Fibroblast of upper back skin (primary cell): Measurements from ENCODE around the gene FHIT.
"Not testable (repeated sequence)": the region's sequence is repeated elsewhere in the genome, so short reads cannot be mapped to it uniquely, and the experiment has no call there.

Source experiments
- DNase-seq: peaks from one replicate; pipeline ENCODE4 v3.0.0-alpha.2; 2013

FHIT gene

GRCh38 chr3:61226166-61226686 lies 25.0 kb downstream of the FHIT start:
- DNase-seq = no peak

DNA sequence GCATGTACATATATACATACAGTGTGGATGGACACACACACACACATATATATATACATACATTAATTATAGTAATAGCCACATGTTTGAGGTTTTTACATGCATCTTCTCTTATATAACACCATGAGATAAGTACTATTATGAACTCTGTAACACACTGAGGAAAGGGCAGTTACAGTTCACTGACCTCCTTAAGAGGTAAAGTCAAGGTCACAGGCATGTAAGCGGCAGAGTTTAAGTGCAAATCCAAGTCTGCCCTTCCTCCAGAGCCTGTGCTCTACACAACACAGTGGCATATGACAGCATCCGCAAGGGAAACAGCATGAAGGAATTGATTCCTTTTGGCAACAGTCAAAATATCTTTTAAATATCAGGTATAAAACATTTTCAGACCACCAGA lies 26.4 kb downstream of the FHIT start:
- DNase-seq = no peak

DNA sequence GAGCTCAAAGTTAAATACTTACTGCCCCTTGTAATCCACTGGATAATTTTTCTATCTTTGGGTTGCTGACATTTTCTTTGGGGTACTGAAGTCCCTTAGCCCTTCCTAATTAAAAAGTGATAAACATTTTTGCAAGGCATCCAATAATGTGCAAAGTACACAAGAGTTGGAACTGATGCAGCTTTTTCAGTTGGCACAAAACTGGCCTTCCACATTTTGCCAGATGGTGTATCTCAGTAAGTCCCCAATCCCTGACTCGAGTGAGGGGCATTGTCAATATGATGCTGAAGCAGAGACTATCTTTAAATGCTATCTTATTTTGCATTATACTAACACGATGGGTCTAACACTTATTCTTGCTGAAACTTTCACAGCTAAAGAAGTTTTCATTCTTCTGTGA lies 27.8 kb downstream of the FHIT start:
- DNase-seq = no peak

DNA sequence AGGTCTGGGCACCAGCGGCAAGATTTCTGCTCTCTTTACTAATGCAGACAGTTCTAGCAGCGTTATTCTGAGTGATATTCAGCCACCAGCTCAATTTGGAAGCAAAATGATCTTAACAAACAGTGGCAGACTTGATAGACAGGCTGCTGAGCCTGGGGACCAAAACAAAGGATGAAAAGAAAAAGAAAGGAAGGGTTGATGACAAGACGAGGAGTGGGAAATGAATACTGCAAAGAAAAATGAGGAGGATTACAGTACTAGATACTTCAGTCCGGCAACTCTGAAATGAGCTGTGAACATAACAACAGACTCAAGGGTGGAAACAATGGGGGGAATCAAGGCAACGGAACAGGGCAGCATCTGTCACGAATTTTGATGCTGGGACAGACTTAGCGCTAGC lies 28.8 kb downstream of the FHIT start:
- no peak for DNase-seq

- DNase-seq = no peak
These were observed 29.4 kb downstream of the FHIT start for GRCh38 chr3:61221759-61222362.

- no peak for DNase-seq
These were observed 32.7 kb downstream of the FHIT start for GRCh38 chr3:61218504-61218903.

- not testable (repeated sequence) for DNase-seq
These were observed 35.1 kb downstream of the FHIT start for GRCh38 chr3:61216171-61216570.

- DNase-seq = no peak
These were observed 49.2 kb downstream of the FHIT start for GRCh38 chr3:61202086-61202485.

- DNase-seq = no peak
These were observed 50.2 kb downstream of the FHIT start for GRCh38 chr3:61201071-61201470.

GRCh38 chr3:61200270-61200669 lies 51.0 kb downstream of the FHIT start:
- DNase-seq = no peak

DNA sequence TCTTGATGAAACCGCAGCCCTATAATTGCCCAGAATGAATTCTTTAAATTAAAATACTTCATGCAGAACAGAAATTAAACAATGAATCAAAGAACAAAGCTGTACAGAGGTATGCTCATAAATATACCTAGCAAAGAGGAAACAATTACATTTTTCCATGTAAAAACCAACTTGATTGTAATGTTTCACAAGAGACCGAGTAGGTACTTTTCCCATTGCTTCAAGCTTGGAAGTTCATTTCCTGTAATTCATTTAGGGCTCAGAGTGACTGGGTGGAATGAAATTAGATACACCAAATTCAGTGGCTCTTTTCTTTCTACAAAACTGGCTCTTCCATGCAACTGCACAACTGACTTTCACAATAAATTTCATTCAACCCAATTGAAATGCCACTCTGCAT lies 51.4 kb downstream of the FHIT start:
- DNase-seq = no peak

DNA sequence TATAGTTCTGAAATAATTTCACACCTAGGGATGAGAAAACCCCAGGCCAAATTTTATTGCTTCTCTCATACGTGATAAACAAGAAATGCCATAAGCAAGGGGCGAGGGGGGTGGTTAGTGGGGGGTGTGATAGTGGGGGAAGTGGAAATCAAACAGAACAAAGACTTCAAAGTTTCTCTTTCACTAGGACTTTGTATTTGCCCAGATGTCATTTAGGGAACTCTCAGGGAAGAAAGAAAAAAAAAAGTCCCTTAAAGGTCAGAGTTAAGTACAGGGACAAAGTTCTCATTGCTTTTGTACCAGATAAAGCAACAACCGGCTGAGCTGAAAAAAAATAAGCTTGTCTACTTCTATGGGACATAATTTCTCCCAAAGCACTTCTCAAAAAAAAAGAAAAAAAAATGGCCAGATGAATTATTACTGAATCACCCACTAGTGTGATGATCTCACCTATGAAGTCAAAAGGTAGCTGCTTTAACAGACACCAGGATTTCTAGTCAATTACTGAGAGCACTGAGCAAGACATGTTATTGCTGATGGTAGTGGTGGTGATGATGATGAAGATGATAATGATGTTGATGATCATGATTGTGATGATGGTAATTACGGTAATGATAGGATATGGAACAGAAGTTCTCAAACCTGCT lies 56.2 kb downstream of the FHIT start:
- DNase-seq = no peak

GRCh38 chr3:61192222-61192621 lies 59.0 kb downstream of the FHIT start:
- DNase-seq = no peak

DNA sequence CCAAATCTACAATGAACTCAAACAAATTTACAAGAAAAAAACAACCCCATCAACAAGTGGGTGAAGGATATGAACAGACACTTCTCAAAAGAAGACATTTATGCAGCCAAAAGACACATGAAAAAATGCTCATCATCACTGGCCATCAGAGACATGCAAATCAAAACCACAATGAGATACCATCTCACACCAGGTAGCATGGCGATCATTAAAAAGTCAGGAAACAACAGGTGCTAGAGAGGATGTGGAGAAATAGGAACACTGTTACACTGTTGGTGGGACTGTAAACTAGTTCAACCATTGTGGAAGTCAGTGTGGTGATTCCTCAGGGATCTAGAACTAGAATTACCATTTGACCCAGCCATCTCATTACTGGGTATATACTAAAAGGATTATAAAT lies 61.0 kb downstream of the FHIT start:
- DNase-seq = not testable (repeated sequence)

- DNase-seq = no peak
These were observed 65.2 kb downstream of the FHIT start for GRCh38 chr3:61186030-61186429.

DNA sequence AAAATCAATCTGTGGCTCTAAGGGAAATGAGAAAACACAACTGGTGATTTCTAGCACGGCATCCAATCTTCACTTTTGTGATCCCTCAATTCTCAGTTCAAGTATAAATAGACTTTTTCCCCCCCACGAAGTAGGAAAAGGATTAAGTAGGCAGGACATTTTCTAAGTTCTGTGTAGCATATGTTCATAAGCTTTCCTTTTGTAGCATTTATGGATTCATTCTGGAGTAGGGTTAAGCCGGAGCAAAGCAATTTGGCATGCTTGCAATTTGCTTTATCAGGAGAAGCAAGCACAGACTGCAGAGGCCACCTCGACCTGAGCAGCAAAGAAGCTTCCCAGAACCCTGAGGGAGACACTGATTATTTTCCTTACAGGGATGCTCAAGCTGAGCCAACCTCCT lies 66.3 kb downstream of the FHIT start:
- DNase-seq = no peak

DNA sequence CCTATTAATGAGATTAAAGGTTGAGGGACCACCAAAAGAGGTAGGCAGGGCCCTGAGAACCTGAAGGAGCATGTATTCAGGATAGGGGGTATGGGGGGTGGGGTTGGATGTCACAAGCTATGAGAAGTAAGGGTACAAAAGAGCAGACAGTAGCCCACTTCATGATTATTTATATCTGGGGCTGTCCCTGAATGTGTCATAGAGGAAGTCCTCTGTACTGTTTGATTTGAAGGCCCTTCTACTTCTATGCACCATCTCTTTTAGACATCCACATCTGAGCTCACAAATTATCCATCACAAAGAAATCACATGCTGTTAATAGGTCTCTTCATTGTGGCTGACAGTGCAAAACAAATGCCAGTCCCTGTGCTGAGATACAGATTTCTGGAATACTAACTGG lies 68.6 kb downstream of the FHIT start:
- DNase-seq = no peak

- DNase-seq = peak; percentile 76
These were observed 69.4 kb downstream of the FHIT start for GRCh38 chr3:61181874-61182273.

- DNase-seq = no peak
These were observed 71.0 kb downstream of the FHIT start for GRCh38 chr3:61180206-61180605.

DNA sequence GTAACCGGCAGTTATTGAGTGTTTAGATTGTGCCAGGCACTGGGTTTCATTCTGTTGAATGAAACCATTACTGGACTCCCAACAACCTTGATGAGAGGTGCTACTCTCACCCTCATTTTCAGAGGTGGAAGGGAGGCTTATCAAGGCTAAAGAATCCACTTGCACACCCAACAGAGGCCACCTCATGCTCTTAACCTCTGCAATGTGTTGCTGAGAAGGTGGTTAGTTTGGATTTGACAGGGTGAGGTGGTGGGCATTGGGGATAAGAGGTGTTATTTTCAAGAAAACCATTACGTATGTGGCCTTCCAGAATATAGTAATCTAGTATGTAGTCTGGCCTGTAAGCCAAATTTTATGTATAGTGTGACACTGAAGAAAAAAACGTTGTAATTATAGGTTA lies 73.1 kb downstream of the FHIT start:
- DNase-seq = no peak

GRCh38 chr3:61177450-61177849 lies 73.8 kb downstream of the FHIT start:
- DNase-seq = no peak

DNA sequence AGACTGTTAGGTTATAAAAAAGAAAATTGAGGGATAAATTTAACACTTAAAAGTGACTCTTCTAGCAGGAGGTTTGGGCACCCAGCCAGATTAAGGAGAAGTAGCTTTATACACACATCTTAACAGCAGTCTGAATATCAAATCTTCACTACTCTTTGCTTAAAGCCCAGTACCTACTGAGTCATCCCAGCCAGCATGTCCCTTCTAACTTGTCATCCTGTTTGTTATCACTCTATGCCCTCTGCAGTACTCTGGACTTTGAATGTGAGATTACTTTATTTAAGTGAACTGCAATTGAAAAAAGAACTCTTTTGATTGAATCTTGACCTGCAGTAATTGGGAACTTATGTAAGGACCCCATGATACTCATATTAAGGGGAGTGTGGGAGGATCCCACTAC lies 77.6 kb downstream of the FHIT start:
- DNase-seq = peak; percentile 1

- no peak for DNase-seq
These were observed 78.6 kb downstream of the FHIT start for GRCh38 chr3:61172684-61173083.

- DNase-seq = no peak
These were observed 79.0 kb downstream of the FHIT start for GRCh38 chr3:61172203-61172602.
